DOHH2 (cell line): Measurements from ENCODE around the gene AHRR.

Experiments used
- CTCF ChIP-seq: fragments of 200-600 bp; sonication (generic); IDR thresholded peaks from one replicate; pipeline ENCODE4 v1.5.1; 2014; ENCODE audit warnings: antibody characterized with exemption, mild to moderate bottlenecking, low read depth, low read length; ENCODE audit not compliant: poor library complexity, severe bottlenecking
- EZH2phosphoT487 ChIP-seq: fragments of 200-600 bp; sonication (generic); IDR thresholded peaks from 2 replicates; pipeline ENCODE4 v1.6.1; 2017; ENCODE audit warnings: borderline replicate concordance, mild to moderate bottlenecking, antibody characterized with exemption, low read length, moderate library complexity, mixed read lengths

GRCh38 chr5:476814-477175 is 155.3 kb downstream of the AHRR start:
- TF ChIP-seq CTCF = no peak
- TF ChIP-seq EZH2phosphoT487 = no peak
